NCI-H2196 treated with DMSO at 0.1 percent for 48 hours (cell line): ENCODE measurements around the gene MKLN1.

Experiments used
- DNase-seq: peaks from one replicate; lab custom pipeline; 2025; ENCODE audit not compliant: unreplicated experiment; lab: John Stamatoyannopoulos, UW

The MKLN1 gene

GRCh38 chr7:131346885-131347592 is 19.4 kb downstream of the MKLN1 start:
- DNase-seq: no peak

DNA sequence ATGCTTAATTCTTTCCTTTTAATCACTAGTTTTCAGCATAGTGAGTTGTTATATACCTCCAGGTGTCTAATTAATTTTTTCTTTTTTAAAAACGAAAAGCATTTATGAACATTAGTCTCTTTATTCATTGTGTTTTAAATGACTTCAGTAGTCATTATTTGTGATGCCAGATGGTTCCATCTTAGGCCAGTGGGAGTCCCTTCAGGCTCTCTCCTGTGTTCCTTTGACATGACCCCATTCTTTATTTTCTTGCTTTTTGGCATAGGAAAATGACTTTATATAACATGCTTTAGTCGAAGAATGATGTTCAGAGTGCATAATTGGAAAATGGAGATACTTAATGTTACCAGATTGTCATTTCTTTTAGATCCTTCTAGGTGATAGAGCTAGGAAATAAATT is 24.4 kb downstream of the MKLN1 start:
- no peak for DNase-seq

DNA sequence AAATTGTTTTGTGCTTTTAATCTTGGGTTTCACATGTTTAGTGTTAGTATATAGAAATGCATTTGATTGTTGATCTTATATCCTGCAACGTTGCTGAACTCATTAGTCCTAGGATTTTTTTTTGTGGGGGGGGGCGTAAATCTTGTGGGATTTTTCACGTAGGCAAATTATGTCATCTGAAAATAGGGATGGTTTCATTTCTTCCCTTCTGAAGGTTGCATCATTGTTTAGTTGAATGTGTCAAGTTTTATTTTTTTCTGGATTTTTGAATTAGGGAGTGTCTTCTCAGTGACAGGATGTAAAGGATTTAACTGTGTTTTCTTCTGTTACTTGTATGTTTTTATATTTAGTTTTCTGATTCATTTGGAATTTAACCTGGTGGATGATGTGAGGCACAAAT is 26.7 kb downstream of the MKLN1 start:
- no peak for DNase-seq

DNA sequence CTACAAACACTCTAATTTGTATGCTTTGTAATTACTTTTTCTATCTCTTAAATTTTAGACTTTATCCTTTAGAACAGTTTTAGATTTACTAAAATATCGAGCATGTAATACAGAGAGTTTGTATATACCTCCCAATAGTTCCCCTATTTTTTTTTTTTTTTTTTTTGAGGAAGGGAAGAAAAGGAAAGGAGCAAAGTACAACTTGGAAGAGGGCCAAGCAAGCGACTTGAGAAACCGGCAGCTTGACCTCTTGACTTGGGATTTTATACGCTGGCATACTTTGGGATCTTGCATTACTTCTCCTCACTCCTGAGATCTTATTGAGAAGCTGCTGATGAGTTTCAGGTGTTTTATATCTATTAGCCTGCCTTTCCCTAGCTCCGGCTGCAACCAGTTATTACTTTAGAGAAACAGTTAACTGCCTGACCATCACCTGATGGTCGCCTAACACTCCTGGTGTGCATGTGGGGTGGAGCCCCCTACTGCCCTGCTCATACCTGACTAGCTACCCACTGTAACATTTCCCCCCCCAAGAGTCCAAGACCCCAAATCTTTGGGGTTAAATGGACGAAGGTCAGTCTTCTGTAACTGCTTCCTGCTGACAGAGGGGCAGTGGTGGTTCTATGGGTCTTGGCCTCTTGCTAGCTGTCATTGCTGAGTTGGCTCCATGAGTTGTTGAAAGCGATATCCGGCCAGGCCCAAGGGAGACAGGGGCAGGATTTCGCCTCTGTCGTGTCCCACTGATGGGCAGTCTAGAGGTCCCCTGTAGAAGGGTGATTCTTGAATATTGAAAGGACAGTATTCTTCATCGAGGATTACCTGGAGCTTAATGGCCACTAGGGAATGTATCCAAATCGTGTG is 28.5 kb downstream of the MKLN1 start:
- DNase-seq: no peak

DNA sequence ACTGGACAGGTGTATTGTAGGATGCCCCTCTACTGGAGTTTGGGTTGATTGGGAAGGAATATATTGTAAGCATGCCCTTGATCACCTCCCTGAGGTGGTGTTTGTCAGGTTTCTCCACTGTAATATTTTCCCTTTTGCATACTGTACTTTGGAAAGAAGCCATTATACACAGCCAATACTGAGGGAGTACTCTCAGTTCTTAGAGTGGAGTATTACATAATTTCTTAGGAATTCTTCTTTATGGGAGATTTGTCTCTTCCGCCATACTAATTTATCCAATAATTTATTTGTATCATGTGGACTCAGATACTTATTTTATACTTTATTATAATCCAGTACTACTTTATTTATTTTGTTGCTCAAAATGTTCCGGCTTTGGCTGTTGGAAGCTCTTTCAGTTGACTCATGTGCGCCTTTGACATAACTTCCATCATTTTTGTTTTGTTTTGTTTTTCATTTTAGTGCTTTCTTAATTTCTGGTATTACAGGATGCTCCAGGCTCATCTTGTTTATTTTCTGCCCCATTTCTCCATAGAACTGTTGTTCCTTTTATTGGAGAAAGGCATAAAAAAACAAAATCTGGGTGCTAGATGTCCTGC is 29.7 kb downstream of the MKLN1 start:
- DNase-seq: no peak

DNA sequence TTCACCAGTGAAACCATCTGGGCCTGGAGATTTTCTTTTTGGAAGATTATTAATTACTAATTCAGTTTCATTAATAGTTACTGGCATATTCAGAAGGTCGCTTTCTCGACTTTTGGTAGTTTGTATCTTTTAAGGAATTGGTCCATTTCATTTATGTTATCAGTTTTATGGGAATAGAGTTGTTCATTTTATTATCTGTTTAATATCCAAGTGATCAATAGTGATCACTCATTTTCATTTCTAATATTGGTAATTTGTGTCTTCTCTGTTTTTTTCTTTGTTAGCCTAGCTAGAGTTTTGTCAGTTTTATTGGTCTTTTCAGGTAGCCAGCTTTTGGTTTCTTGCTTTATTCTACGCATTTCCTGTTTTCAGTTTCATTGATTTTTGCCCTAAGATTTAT is 31.0 kb downstream of the MKLN1 start:
- DNase-seq: no peak

- no peak for DNase-seq
These were observed 31.6 kb downstream of the MKLN1 start for GRCh38 chr7:131359136-131359776.

DNA sequence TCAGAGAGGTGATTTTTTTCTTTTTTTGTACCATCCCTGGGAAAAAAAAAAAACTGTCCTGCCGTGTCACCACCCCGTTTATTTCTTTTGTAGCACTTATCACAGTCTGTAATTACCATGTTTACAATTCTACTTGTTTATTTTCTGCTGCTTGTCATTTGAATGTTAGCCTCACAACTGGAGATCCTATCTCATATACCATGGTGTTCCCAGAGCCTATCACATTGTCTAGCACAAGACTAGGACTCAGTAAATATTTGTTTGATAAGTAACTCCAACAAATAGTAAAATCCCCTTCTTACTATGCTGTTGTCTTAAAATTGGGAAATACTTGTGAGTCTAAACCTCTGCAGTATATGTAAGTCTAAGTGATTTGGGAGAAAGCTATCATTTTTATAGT is 36.0 kb downstream of the MKLN1 start:
- DNase-seq: no peak

DNA sequence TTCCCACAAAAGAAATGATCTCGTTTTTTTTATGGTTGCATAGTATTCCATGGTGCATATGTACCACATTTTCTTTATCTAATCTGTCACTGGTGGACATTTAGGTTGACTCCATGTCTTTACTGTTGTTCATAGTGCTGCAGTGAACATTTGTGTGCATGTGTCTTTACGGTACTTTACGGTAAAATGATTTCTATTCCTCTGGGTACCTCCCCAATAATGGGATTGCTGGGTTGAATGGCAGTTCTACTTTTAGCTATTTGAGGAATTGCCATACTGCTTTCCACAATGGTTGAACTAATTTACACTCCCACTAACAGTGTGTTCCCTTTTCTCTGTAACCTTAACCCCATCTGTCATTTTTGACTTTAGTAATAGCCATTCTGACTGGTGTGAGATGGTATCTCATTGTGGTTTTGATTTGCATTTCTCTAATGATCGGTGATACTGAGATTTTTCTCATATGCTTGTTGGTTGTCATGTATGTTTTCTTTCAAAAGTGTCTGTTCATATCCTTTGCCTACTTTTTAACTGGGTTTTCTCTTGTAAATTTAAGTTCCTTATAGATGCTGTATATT is 37.2 kb downstream of the MKLN1 start:
- DNase-seq: no peak

DNA sequence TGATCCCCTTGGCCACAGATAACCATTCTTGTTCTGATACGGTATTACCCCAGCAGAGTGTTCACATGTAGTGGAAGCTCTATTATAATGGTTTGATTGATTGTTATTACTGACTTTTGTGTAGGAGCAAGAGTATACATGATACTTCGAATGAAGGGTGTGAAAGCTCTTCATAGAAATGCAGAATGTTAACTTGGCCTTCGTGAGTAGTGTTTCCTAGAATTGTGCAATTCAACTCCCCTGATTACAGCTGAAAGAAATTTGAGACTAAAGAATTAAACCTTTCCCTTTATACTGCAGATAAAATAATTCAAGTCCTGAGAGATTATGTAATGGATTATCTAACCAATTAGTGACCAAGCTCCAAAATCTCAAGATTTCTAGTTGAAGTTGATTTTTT is 38.2 kb downstream of the MKLN1 start:
- no peak for DNase-seq

DNA sequence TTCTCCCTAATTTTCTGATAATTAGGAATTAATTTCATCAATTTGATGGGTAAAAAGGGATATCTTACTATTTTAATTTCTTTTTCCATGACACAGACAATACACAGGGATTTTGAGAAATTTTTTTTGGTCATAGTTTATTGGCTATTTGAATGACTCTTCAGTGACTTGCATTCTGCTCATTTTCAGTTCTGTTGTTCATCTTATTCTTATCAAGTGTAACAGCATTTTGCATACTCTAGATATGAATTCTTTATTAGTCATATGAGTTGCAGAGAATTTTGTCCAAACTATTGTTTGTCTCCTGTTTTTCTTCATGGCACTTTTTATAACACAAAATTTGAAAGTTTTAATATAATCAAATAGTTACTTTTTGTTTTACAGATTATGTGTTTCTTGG is 41.7 kb downstream of the MKLN1 start:
- no peak for DNase-seq

GRCh38 chr7:131370523-131370968 is 42.9 kb downstream of the MKLN1 start:
- DNase-seq: no peak

GRCh38 chr7:131371411-131371810 is 43.7 kb downstream of the MKLN1 start:
- DNase-seq: no peak

DNA sequence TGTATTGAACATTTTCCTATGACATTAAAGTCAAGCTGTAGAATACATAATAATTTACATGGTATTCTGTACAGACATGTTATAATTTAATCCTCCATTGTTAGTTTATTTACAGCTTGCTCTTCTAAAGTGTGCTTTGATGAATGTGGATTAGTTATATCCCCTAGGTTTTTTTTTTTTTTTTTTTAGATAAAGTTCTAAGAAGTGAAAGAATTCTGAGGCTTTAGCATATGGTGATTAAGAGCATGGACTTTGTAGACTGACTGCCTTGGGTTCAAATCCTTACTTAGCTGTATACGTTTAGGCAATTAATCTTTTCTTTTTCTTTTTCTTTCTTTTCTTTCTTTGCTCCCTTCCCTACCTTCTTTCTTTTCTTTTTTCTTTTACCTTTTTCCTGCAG is 44.9 kb downstream of the MKLN1 start:
- DNase-seq: no peak

DNA sequence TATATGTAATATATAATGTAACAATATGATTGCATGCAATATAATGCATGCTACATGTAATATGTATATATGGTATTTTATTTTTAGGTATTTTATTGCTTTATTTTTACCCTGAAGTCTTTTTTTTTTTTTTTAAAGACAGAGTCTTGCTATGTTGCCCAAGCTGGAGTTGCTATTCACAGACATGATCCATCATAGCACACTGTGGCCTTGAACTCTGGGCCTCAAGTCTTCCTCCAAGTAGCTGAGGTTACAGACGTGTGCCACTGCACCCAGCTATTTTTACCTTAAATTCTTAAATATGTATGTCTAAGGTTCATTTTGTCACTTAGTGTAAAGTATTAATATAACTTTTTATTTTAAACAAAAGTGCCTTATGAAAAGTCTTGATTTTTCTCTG is 47.1 kb downstream of the MKLN1 start:
- no peak for DNase-seq

DNA sequence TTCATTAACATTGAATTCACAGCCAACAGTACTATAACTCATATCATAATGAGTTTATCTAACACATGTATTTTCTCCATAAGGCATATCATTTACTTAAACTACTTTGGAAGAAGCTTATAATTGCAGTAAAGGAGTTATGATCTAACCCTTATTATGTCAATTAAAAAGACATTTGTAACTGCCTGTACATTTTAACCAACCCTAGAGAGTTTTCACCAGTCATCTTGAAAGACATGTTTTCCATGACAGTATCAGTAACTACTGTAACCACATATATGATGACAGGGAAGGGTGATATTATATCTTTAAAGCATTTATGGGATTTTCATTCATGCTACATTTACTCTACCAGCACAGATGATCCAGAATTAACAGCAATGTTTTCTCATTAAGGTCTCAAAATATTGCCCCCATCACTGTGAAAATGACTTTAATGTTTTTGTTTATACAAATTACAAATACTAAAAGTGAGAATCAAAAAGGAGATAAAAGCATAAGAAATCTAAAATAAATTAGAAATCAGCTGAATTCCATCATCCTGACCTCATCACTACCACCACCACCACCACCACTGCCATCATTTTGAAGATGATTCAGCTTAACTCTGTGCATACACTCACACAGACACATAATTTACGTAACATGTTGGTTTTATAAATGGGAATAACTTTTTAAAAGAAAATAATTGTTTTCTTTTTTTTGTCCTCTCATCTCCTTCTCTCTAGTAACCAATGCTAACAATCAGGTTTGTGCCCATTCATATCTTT is 53.6 kb downstream of the MKLN1 start:
- no peak for DNase-seq

- no peak for DNase-seq
These were observed 56.0 kb downstream of the MKLN1 start for GRCh38 chr7:131383417-131384285.

GRCh38 chr7:131384286-131384635 is 56.6 kb downstream of the MKLN1 start:
- no peak for DNase-seq

GRCh38 chr7:131385039-131385605 is 57.4 kb downstream of the MKLN1 start:
- no peak for DNase-seq
